HEK293T (cell line): ENCODE results near the gene SOAT2.

Experiments used
- CTCF ChIA-PET: fragments of 350-600 bp; formaldehyde crosslinking; extraction: SDS; loops from one replicate; lab custom pipeline; 2021; ENCODE audit warnings: antibody characterized with exemption, inconsistent platforms; lab: Yijun Ruan, JAX
- POLR2A ChIA-PET: fragments of 350-600 bp; formaldehyde crosslinking; extraction: SDS; loops from one replicate; lab custom pipeline; 2020; ENCODE audit warnings: antibody characterized with exemption, inconsistent platforms; lab: Yijun Ruan, JAX
- DNase-seq: peaks from one replicate; pipeline ENCODE4 v3.0.0; 2012; ENCODE audit warnings: mixed read lengths; ENCODE audit errors: extremely low spot score
- ARNT ChIP-seq: fragments of 450-650 bp; IDR thresholded peaks from 2 replicates; pipeline ENCODE4 v1.6.1; 2017; ENCODE audit warnings: mild to moderate bottlenecking
- BHLHE40 ChIP-seq: fragments of 450-650 bp; IDR thresholded peaks from 2 replicates; pipeline ENCODE4 v1.6.1; 2016; ENCODE audit warnings: mild to moderate bottlenecking, moderate library complexity, borderline replicate concordance
- CTBP1 ChIP-seq: fragments of 450-650 bp; IDR thresholded peaks from 2 replicates; pipeline ENCODE4 v1.6.1; 2016; ENCODE audit warnings: borderline replicate concordance
- ELF4 ChIP-seq: fragments of 450-650 bp; IDR thresholded peaks from 2 replicates; pipeline ENCODE4 v1.6.1; 2017; ENCODE audit warnings: antibody characterized with exemption
- FOXA1 ChIP-seq: fragments of 450-650 bp; IDR thresholded peaks from 2 replicates; pipeline ENCODE4 v1.6.1; 2016; ENCODE audit warnings: mild to moderate bottlenecking
- FOXK2 ChIP-seq: fragments of 450-650 bp; IDR thresholded peaks from 2 replicates; pipeline ENCODE4 v1.6.1; 2016; ENCODE audit warnings: mild to moderate bottlenecking
- FOXM1 ChIP-seq: fragments of 450-650 bp; IDR thresholded peaks from 2 replicates; pipeline ENCODE4 v1.6.1; 2017; ENCODE audit warnings: mild to moderate bottlenecking, borderline replicate concordance
- HDGF ChIP-seq: fragments of 450-650 bp; IDR thresholded peaks from 2 replicates; pipeline ENCODE4 v1.6.1; 2017; ENCODE audit warnings: antibody characterized with exemption, borderline replicate concordance
- L3MBTL2 ChIP-seq: fragments of 450-650 bp; conservative IDR thresholded peaks from 2 replicates; pipeline ENCODE4 v1.6.1; 2016; ENCODE audit warnings: mild to moderate bottlenecking
- LEF1 ChIP-seq: fragments of 450-650 bp; IDR thresholded peaks from 2 replicates; pipeline ENCODE4 v1.6.1; 2017; ENCODE audit warnings: mild to moderate bottlenecking, borderline replicate concordance
- NFRKB ChIP-seq: fragments of 450-650 bp; IDR thresholded peaks from 2 replicates; pipeline ENCODE4 v1.6.1; 2016; ENCODE audit warnings: mild to moderate bottlenecking, moderate library complexity
- SUZ12 ChIP-seq: fragments of 450-650 bp; IDR thresholded peaks from 2 replicates; pipeline ENCODE4 v1.6.1; 2016; ENCODE audit warnings: mild to moderate bottlenecking
- TARDBP ChIP-seq: fragments of 450-650 bp; IDR thresholded peaks from 2 replicates; pipeline ENCODE4 v1.6.1; 2016
- ZNF384 ChIP-seq: fragments of 450-650 bp; IDR thresholded peaks from 2 replicates; pipeline ENCODE4 v1.6.1; 2016
- TF ChIP-seq, protein P1 (sequence below): fragments of 450-650 bp; IDR thresholded peaks from 2 replicates; pipeline ENCODE4 v1.6.1; 2016

Gene SOAT2

DNA sequence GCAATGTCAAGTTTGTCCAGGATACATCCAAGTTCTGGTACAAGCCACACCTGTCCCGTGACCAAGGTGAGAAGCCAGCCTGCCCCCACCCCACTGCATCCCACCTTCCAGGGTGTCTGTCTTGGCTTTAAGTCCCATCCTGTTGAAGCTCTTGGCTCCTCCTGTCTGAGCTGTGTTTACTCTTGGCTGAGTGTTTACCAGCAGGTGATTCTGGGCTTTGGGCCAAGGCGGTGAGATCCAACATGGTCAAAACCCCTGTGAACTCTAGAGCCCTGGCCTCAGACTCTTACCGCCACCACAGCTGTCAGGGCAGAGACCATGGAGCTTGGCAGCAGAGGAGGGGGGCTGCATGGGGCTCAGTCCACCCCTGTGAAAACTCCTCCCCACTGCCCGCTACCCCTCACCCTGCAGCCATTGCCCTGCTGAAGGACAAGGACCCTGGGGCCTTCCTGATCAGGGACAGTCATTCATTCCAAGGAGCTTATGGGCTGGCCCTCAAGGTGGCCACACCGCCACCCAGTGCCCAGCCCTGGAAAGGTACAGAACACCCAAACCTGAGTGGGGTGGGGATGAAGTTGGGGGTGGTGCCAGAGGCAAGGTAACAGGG, 41.8 kb upstream of the SOAT2 start:
- POLR2A ChIA-PET, result interaction anchor here (1.2 to 1.4 kb wide), 3 partner anchors 14 to 119 kb away, joined by 3 to 8 read pairs (median 4); partner anchors contain the start of genes SPRYD3 and ZNF740

DNA sequence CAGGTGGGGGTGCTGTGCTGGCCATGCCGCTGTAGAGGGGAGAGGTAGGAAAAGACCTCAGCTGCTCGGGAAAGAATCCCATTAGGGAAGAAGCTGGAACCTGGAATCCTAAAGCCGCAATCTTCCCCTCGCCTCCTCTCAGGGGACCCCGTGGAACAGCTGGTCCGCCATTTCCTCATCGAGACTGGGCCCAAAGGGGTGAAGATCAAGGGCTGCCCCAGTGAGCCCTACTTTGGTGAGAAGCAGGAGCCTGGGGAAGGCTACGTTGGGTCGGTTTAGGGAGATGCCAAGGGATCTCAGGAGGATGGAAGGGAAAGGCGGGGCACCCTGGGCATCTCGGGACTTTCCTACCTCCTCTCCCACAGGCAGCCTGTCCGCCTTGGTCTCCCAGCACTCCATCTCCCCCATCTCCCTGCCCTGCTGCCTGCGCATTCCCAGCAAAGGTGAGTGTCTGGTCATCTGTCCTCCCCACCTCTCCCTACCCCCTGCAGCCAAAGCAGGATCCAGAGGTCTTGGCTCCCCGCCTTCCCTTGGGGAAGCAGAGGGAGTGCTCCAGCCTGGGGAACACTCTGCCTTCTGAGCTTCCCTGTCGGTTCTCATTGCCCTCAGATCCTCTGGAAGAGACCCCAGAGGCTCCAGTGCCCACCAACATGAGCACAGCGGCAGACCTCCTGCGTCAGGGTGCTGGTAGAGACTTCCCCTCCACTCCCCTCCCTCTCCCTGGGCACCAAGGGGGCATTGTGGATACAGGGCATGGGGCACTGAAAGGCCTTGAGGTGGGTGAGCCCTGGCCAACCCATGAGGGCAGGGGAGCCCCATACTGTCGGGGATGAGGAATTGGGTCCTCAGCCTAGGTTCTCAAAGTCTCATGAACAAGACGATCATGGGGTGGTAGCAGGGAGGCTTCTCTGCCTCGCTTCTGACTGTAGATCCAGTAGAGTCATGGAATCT, 41.0 kb upstream of the SOAT2 start:
- POLR2A ChIA-PET, result interaction anchor here (1.2 to 1.5 kb wide), 4 partner anchors 15 to 118 kb away, joined by 3 to 8 read pairs (median 4); partner anchors contain the start of genes SPRYD3 and ZNF740
- no peak for DNase-seq
- no peak for TF ChIP-seq L3MBTL2
- CTCF ChIA-PET, result interaction anchor here (0.5 to 2.0 kb wide), 5 partner anchors 10 to 818 kb away, joined by 3 to 7 read pairs (median 4); partner anchors contain the start of gene SOAT2

More for the DNA sequence above, 41.8 kb upstream of the SOAT2 start:
- CTCF ChIA-PET, result interaction anchor here (0.5 to 2.0 kb wide), 5 partner anchors 10 to 818 kb away, joined by 3 to 7 read pairs (median 4); partner anchors contain the start of gene SOAT2
- TF ChIP-seq FOXK2 (no peak), HDGF (no peak), ELF4 (no peak), CTBP1 (no peak), L3MBTL2 (no peak), FOXA1 (no peak), ZNF384 (no peak), TARDBP (no peak), BHLHE40 (no peak), SUZ12 (no peak), NFRKB (no peak), FOXM1 (no peak)
- TF ChIP-seq, protein P1, sequence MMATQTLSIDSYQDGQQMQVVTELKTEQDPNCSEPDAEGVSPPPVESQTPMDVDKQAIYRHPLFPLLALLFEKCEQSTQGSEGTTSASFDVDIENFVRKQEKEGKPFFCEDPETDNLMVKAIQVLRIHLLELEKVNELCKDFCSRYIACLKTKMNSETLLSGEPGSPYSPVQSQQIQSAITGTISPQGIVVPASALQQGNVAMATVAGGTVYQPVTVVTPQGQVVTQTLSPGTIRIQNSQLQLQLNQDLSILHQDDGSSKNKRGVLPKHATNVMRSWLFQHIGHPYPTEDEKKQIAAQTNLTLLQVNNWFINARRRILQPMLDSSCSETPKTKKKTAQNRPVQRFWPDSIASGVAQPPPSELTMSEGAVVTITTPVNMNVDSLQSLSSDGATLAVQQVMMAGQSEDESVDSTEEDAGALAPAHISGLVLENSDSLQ, result no peak
- no peak for DNase-seq

DNA sequence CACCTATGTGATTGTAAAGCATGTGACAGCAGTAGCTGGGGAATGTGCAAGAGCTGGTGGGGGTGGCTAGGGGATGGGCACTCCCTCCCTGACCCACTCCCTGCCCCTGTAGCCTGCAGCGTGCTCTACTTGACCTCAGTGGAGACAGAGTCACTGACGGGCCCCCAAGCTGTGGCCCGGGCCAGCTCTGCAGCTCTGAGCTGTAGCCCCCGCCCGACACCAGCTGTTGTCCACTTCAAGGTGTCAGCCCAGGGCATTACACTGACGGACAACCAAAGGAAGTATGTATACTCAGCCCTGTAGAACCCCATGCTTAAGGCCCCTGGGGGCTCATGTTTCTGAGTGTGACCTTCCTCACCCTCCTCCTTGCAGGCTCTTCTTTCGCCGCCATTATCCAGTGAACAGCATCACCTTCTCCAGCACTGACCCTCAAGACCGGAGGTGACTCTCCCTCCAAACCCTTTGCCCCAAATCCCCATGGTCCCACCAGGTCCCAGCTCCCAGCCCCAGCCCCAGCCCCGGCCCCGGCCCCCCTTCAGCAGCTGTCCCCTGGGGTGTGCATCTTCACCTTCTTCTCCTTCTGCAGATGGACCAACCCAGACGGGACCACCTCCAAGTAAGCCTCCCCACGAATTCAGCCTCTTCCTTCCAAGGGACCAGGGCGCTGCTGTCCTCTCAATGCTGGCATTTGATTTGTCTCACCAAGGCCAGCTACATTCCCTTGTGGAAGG, 40.1 kb upstream of the SOAT2 start:
- no peak for DNase-seq
- ChIA-PET CTCF (interaction anchor here (0.6 to 4.8 kb wide), 3 partner anchors 11 to 36 kb away, joined by 3 to 68 read pairs (median 7); partner anchors contain the start of gene IGFBP6), POLR2A (interaction anchor here (0.8 to 1.5 kb wide), 3 partner anchors 16 to 117 kb away, joined by 3 to 4 read pairs (median 3); partner anchors contain the start of genes SPRYD3 and ZNF740)
- TF ChIP-seq L3MBTL2 (no peak), FOXK2 (no peak), LEF1 (no peak)

DNA sequence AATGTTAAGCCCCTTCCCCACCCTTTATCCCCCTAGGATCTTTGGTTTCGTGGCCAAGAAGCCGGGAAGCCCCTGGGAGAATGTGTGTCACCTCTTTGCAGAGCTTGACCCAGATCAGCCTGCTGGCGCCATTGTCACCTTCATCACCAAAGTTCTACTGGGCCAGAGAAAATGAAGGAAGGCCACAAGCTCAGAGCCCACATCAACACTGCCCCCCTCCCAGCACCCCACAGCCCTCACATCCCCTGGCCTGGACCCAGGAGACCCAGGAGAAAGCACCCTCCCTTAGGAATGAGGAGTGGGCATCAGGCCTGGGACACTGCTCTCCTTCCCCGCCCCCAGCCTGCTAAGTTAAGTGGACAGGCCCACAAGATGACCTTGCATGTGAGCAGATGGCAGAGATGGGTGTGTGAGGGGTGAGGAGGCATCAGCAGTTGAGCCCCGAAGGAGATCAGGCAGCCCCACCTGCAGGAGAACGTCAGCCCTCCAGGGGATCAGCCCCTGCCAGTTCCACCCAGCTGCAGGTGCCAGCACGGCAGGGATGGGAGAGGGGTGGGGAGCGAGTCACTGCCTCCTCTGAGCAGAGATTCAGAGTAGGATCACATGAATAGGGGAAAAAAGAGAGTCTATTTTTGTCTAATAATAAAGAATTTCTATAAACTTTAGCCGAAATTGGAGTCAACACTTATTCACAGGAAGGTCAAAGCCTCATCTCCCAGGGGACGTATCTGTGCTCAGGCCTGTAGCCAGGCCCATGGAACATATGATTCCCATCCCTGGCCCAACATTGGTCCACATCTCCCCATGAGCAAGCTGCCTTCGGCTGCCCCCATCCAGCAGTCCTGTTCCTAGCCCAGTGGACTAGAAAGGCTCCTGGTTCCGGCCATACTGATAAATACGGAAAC, 39.3 kb upstream of the SOAT2 start:
- POLR2A ChIA-PET, result interaction anchor here (0.8 to 1.5 kb wide), 2 partner anchors 15 to 35 kb away, joined by 3 to 4 read pairs; partner anchors contain the start of gene SPRYD3
- DNase-seq, result no peak
- TF ChIP-seq ELF4 (no peak), ZNF384 (no peak), FOXM1 (no peak), L3MBTL2 (no peak), CTBP1 (no peak)
- CTCF ChIA-PET, result interaction anchor here (0.6 to 4.8 kb wide), 4 partner anchors 9 to 611 kb away, joined by 3 to 68 read pairs (median 24); partner anchors contain the start of gene IGFBP6

DNA sequence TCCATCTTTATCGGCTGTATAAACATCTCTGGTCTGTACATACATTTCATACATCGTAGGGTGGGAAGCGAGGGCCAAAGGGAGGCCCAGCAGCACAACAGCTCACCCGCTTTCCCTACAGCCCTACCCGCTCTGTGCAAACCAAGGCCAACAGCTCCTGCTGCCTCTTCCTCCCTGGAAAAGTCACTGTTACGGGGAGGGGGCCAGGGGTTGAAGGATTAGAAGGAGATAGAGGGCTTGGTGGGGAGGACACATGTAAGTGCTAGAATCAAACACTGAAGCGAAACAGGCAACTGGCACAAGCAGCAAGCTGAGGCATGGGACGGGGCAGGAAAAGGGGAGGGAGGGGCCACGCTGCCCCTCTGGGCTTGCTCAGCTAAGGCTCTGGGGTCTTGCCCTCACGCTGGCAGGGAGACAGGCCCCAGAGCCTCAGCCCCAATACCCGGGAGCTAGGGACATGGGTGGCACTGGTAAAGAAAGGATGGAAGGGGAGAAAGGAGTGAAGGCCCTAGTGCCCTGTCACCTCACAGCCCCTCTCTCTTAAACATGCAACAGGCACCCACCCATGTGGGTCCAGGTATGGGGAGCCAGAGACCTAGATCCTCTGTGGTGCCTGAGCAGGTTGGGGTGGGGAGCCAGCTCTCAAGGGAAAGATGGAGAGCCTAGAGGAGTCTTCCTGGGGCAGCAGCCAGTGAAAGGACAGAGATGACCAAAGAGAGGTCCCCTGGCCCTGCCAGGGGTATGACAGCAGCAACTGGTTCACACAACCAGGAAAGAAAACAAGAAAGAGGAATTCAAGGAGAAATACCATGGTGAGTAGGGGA, 38.5 kb upstream of the SOAT2 start:
- ChIA-PET POLR2A (interaction anchor here (0.9 to 2.1 kb wide), 5 partner anchors 10 to 59 kb away, joined by 3 to 16 read pairs (median 8); partner anchors contain the start of genes EIF4B and SPRYD3), CTCF (interaction anchor here (0.6 to 4.8 kb wide), 19 partner anchors 10 to 611 kb away, joined by 3 to 68 read pairs (median 4); partner anchors contain the start of genes AAAS, IGFBP6, PFDN5 and SOAT2)
- TF ChIP-seq ARNT (no peak), BHLHE40 (no peak), CTBP1 (no peak), NFRKB (no peak), TARDBP (no peak), FOXM1 (no peak), ELF4 (no peak), FOXK2 (no peak), L3MBTL2 (no peak), FOXA1 (no peak), HDGF (no peak), SUZ12 (no peak)
- TF ChIP-seq, protein P1, result no peak
- DNase-seq, result no peak
